Choroid plexus epithelial cell (primary cell): Measurements from ENCODE around the gene CREBZF.

Source experiments
- DNase-seq: peaks from one replicate; pipeline ENCODE4 v3.0.0-alpha.2; 2010; ENCODE audit warnings: low read depth
- H3K4me3 ChIP-seq: 2 replicates; pipeline ENCODE4 v1.5.1; 2011; ENCODE audit warnings: low read depth, mild to moderate bottlenecking, control low read depth, low read length, moderate library complexity
- CTCF ChIP-seq: conservative IDR thresholded peaks from 2 replicates; pipeline ENCODE4 v1.5.1; 2011; ENCODE audit warnings: low read depth, mild to moderate bottlenecking, control low read depth, inconsistent platforms, low read length, moderate library complexity

CREBZF gene

GRCh38 chr11:85699957-85700741 lies 35.2 kb upstream of the CREBZF start:
- no peak overlapping the region for H3K4me3 ChIP-seq
- DNase-seq: no peak
- no peak for TF ChIP-seq CTCF

- H3K4me3 ChIP-seq: no peak overlapping the region
- TF ChIP-seq CTCF: no peak
- DNase-seq: no peak
Measured at GRCh38 chr11:85698195-85698594, 33.3 kb upstream of the CREBZF start.

- TF ChIP-seq CTCF: no peak
- no peak for DNase-seq
- H3K4me3 ChIP-seq: no peak overlapping the region
Measured at GRCh38 chr11:85697747-85698146, 32.8 kb upstream of the CREBZF start.

GRCh38 chr11:85695546-85695945 lies 30.6 kb upstream of the CREBZF start:
- H3K4me3 ChIP-seq: no peak overlapping the region
- no peak for DNase-seq
- no peak for TF ChIP-seq CTCF

- peak; percentile 67 for TF ChIP-seq CTCF
- DNase-seq: peak; percentile 77
- H3K4me3 ChIP-seq: no peak overlapping the region
Measured at GRCh38 chr11:85694385-85694980, 29.6 kb upstream of the CREBZF start.

- peak within 1 kb of the TSS; percentile 60 for H3K4me3 ChIP-seq
- no peak for TF ChIP-seq CTCF
- DNase-seq: peak; percentile 98
Measured at GRCh38 chr11:85685820-85686459, 21.0 kb upstream of the CREBZF start, which contains the start of gene CCDC89. TSS of gene CCDC89 (minus strand) at chr11:85686195. CDS start at chr11:85686130, 65 bp downstream.
